ENCODE measurements around the gene OOSP4A.
A peak's percentile ranks its signal among the peaks of the same experiment; 100 is the strongest.

The OOSP4A gene

GRCh38 chr11:59963733-59964132, at the start of gene OOSP4A:
OOSP4A (plus strand) TSS chr11:59964033; CDS start chr11:59964033, 0 bp downstream.
- FAIRE-seq (no peak), DNase-seq (ENCODE audit: low spot score) (no peak)

- FAIRE-seq, result no peak
- DNase-seq (ENCODE audit: low spot score), result no peak
Measured at GRCh38 chr11:59918480-59918879, 45.4 kb upstream of the OOSP4A start.

GRCh38 chr11:59918987-59919589, 44.7 kb upstream of the OOSP4A start:
- no peak for FAIRE-seq

GRCh38 chr11:59923813-59924212, 40.0 kb upstream of the OOSP4A start:
- FAIRE-seq, result no peak
- no peak for DNase-seq (ENCODE audit: low spot score)

More at GRCh38 chr11:59918987-59919589, 44.7 kb upstream of the OOSP4A start:
- DNase-seq (ENCODE audit: low spot score), result peak; percentile 44

GRCh38 chr11:59931688-59932087, 32.1 kb upstream of the OOSP4A start:
- no peak for DNase-seq (ENCODE audit: low spot score)
- no peak for FAIRE-seq

DNA sequence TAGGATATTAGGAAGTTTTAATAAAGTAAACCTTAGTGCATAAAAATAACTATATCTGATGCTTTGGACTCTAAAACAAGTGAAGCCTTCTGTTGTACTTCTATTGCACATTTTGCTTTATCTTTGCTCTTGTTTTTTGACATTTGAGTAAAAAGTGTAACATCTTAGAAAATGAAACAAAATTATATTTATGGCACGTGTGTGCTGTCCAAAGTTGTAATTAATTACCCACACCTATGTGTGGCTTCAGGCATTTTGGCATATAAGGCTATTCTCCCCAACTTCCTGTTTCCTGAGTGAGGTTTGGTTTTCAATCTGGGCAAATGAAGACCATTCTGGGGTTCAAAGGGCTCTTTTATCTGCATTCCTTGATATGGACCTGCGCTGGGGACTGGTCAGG, 25.7 kb upstream of the OOSP4A start, which contains the start of gene OOSP1:
Gene OOSP1 (plus strand): TSS at position 301 of the 400 bp plus-strand sequence. CDS start 23 bp downstream, at position 324.
- FAIRE-seq, result no peak
- DNase-seq (ENCODE audit: low spot score), result no peak

GRCh38 chr11:59938718-59939117, 25.1 kb upstream of the OOSP4A start:
- FAIRE-seq (no peak), DNase-seq (ENCODE audit: low spot score) (no peak)

DNA sequence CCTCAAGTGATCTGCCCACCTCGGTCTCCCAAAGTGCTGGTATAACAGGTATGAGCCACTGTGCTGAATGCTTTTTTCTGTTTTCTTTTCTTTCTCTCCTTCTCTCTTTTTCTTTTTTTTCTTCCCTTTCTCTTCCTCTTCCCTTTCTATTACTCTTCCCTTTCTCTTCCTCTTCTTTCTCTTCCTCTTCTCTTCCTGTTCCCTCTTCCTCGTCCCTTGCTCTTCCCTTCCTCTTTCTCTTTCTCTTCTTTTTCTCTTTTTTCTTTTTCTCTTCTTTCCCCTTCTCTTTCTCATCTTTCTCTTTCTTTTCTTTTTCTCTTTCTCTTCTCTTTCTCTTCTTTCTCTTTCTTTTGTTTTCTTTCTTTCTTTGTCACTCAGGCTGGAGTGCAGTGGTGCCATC, 24.4 kb upstream of the OOSP4A start:
- FAIRE-seq, result no peak
- DNase-seq (ENCODE audit: low spot score), result no peak

DNA sequence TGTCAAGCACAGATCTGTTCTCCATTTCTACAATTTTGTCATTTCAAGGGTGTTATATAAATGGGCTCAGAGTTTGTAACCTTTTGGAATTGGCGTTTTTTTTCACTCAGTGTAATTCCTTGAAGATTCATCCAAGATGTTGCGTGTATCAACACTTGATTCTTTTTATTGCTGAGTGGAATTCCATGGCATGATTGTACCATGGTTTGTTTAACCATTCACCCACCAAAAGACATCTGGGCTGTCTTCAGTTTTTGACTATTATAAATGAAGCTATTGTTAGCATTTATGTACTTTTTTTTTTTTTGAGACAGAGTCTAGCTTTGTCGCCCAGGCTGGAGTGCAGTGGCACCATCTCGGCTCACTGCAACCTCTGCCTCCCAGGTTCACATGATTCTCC, 22.7 kb upstream of the OOSP4A start:
- FAIRE-seq (no peak), DNase-seq (ENCODE audit: low spot score) (no peak)

DNA sequence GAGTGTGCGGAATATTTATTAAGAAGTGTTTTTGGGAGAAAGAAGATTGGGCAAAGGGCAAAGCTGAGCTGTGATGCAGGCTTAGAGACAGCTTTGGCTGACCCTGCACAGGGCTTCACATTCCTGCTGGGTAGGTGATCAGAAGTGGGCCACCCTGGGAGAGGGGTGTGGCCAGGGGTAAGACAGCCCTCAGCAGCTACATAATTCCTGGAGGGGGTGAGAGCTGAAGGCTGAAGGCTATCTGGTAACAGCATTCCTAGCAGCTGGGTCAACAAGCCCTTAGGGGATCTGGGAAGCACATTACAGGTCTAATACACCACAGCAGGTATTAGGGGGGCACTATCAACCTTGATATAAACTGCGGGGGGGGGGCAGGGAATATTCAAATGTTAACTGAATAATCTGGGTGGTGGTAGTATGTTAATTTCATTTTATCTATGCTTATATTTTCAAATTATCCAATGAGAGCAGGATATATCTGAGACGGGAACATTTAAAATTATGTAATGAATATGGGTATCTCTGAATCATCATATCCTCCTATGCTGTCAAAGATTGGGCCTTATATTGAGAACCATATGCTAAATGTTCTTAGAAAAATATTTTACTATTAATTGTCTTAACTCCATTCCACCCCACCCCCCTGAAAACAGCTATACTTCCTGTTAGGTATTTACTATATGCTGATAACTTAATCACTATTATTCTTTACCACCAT, 19.7 kb upstream of the OOSP4A start:
- FAIRE-seq (no peak), DNase-seq (ENCODE audit: low spot score) (no peak)

DNA sequence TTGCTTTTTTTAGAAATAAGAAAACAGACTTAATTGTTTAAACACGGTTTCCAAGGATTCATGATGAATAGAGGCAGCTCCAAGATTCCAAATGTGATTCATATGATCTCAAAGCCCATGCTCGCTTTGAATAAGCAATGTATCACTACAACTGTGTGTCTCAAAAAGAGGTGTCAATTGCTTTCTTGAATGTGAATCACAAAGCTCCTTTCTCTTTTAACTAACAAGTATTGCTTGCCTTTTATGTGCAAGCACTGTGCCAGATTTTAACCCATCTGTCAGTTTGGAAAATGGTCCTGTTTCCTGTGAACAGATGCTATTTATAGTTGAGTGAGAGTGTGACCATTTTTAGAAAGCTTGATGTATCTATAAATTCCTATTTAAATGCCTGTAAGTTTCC, 19.1 kb upstream of the OOSP4A start:
- no peak for DNase-seq (ENCODE audit: low spot score)
- FAIRE-seq, result no peak

- DNase-seq (ENCODE audit: low spot score) (no peak), FAIRE-seq (peak; percentile 44)
Measured at GRCh38 chr11:59953463-59954218, 10.2 kb upstream of the OOSP4A start.

DNA sequence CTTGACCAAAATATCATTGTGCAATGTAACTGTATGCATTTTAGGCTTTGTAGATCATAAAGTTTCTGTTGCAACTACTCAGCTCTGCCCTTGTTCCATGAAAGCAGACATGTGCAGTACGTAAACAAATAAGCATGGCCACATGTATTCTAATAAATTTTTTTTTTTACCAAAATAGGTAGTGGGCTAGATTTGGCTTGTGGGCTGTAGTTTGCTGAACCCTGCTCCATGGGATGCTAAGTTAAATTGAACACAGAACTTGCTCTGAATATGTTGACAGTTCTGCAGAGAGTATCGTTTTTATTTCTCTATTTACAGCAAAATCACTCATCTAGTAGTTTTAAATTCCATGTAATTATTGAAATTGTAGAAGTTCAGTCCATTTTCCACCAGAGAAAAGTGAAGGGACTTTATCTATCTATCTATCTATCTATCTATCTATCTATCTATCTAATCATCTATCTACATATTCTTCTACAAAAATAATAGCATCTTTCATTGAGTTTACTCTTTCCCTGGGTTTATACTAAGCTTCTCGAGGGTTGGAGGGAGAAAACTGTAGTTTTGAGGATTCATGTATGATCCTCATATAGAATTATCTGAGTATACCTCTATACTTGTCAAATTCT, 9.5 kb upstream of the OOSP4A start:
- FAIRE-seq (no peak), DNase-seq (ENCODE audit: low spot score) (no peak)

GRCh38 chr11:59957094-59957493, 6.7 kb upstream of the OOSP4A start:
- DNase-seq (ENCODE audit: low spot score) (peak; percentile 11), FAIRE-seq (no peak)

- no peak for DNase-seq (ENCODE audit: low spot score)
- no peak for FAIRE-seq
Measured at GRCh38 chr11:59960502-59961381, 3.1 kb upstream of the OOSP4A start.

- no peak for FAIRE-seq
- DNase-seq (ENCODE audit: low spot score), result no peak
Measured at GRCh38 chr11:59962107-59962482, 1.7 kb upstream of the OOSP4A start.

DNA sequence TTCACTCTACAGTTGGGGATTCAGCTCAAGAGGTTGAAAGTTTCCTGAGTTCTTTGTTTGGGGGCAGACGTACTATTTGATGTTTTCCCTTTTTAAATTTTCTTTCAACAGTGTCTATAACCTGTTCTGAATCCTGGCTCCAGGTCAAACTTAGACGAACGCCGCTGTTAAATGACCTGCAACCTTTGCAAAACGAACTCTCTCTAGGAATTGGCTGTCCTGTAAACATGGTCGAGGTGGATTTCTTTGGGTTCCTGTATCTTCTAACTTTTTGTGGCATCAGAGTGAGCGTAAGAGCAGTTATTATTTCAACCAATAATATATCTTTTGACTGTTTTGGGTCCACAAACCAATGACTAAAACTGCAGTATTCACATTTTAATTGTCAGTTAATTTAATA, 1.6 kb downstream of the OOSP4A start:
- FAIRE-seq, result no peak

GRCh38 chr11:59966201-59966600, 2.4 kb downstream of the OOSP4A start:
- DNase-seq (ENCODE audit: low spot score) (no peak), FAIRE-seq (no peak)

More for the DNA sequence above, 1.6 kb downstream of the OOSP4A start:
- no peak for DNase-seq (ENCODE audit: low spot score)

DNA sequence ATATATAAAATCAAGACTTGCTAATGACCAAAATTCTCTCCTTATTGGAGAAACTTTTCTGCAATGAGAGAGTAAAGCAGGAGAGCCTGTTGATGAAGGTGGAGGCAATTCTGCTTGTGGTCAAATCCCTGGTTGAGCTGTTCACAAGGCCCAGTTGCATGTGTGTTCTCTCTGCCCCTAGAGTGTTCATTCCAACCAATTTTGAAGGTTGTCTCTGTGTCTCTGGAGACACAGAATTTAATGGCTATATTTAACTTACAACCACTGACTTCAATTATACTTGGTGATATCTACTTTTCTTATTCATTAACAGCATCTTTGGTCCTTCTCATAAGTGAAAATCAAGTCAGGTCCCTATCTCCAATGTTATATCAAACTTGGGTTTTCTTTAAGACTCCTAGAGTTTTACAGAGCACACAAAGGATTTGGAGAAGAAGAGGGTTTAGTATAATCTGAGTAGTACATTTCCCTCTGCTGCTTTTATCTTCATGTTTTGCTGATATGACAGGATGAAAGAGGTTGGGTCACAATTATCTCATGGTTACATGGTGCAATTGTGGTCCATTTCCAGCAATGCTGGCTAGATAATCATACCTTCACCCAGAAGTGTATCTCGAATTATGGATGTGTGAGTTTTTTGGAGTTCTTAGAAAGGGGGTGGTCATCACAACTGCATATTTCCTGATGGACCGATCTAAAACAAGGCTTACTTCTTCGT, 4.0 kb downstream of the OOSP4A start:
- FAIRE-seq (no peak), DNase-seq (ENCODE audit: low spot score) (no peak)

- no peak for FAIRE-seq
- DNase-seq (ENCODE audit: low spot score), result no peak
Measured at GRCh38 chr11:59968395-59968783, 4.6 kb downstream of the OOSP4A start.
